ENCODE data around the gene ADIPOR2. TPM values are rescaled to one million over a fixed set of nuclear protein-coding genes. Genes with fewer than 3 reads are reported as not detected.
"Not testable (repeated sequence)": the region's sequence is repeated elsewhere in the genome, so short reads cannot be mapped to it uniquely, and the experiment has no call there.

Gene ADIPOR2
- total RNA-seq, 1 experiment from 2014 or later = 34.7 TPM

DNA sequence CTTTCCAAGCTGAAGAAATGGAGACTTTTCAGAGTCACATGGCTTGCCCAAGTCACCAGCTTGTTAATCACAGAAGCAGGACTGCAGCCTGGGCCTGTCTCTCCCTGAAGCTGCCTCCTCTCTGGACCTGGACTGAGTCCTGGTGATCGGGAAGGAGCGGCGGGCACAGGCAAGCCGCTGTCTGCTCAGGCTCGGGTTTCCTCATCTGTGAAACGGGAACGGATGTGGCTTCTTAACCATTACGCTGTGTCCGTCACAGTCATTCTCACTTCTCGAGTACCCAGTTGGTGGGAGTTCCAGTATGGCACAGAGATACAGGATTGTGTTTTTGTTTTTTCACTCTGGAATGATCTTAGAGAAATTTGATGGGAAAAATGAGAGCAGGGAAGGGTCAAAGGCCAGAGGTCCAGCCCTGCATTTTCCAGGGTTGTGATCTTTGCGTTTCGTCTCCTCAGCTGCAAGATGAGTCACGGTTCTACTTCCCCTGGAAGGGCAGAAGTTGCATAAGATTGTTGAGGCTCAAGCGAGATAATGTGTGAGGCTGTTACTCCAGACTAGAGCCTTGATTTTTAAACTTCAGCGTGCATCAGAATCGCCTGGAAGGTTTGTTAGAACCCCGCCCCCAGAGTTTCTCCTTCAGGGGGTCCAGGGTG lies 121.9 kb downstream of the ADIPOR2 start:
- Histone ChIP-seq H3K27ac (ENCODE audit: low read length) (no peak overlapping the region), H3K4me3 (ENCODE audit: low read length) (no peak overlapping the region), H2AFZ (ENCODE audit: low read length) (no peak overlapping the region), H3K4me2 (ENCODE audit: low read depth, low read length, poor library complexity, severe bottlenecking) (no peak overlapping the region), H3K79me2 (ENCODE audit: low read length) (no peaks in the 10 kb centered on the region), H3K27me3 (ENCODE audit: low read length) (no peaks in the 10 kb centered on the region), H3K9ac (ENCODE audit: low read length) (no peak overlapping the region), H3K4me1 (ENCODE audit: low read length) (peaks cover 8% of the 10 kb centered on the region), H3K36me3 (ENCODE audit: insufficient read depth, low read length) (no peaks in the 10 kb centered on the region), H4K20me1 (ENCODE audit: insufficient read depth, low read depth, low read length) (no peaks in the 10 kb centered on the region), H3K9me2 (replicated peaks; ENCODE audit: insufficient read depth, low read length) (no peaks in the 10 kb centered on the region), H3K9me3 (ENCODE audit: low read length) (no peaks in the 10 kb centered on the region)
- DNase-seq = peak; percentile 51

DNA sequence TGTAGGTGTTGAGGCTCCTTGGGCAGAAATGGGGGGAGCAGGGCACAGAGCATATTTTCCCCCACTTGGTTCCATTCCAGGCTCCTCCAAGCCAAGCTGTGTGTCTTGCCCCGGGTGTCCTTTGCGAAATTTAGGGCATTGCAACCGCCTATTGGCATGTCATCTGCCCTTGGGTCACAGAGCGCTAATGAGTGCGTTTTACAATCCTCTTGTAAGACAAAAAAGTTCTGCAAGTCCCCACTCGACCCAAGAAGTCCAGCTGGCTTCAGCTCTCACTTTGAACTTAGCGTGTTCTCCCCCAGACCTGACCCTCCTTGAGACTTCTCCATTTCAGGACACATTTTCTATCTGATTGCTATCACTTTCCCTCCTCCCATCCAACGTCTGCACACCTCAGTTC lies 123.4 kb downstream of the ADIPOR2 start:
- Histone ChIP-seq H3K4me3 (ENCODE audit: low read length) (no peak overlapping the region), H2AFZ (ENCODE audit: low read length) (no peak overlapping the region), H4K20me1 (ENCODE audit: insufficient read depth, low read depth, low read length) (no peaks in the 10 kb centered on the region), H3K27me3 (ENCODE audit: low read length) (no peaks in the 10 kb centered on the region), H3K9me2 (replicated peaks; ENCODE audit: insufficient read depth, low read length) (no peaks in the 10 kb centered on the region), H3K9me3 (ENCODE audit: low read length) (no peaks in the 10 kb centered on the region), H3K79me2 (ENCODE audit: low read length) (no peaks in the 10 kb centered on the region), H3K4me1 (ENCODE audit: low read length) (peaks cover 8% of the 10 kb centered on the region), H3K4me2 (ENCODE audit: low read depth, low read length, poor library complexity, severe bottlenecking) (no peak overlapping the region), H3K36me3 (ENCODE audit: insufficient read depth, low read length) (no peaks in the 10 kb centered on the region), H3K9ac (ENCODE audit: low read length) (no peak overlapping the region), H3K27ac (ENCODE audit: low read length) (no peak overlapping the region)
- DNase-seq = no peak

DNA sequence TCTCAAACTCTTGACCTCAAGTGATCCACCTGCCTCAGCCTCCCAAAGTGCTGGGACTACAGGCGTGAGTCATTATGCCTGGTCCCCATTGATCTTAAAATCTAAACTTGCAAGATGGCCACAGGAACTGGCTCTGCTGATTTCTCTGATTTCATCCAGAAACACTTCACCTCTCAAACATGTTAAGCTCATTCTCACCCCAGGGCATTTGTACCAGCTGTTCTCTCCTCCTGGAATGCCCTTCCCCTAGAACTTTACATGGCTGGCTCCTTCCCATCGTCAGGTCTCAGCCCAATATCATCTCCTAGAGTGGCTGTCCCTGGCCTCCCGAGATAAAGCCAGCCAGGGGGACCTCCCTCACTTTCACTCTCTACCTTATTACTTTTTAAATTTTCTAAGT lies 124.2 kb downstream of the ADIPOR2 start:
- Histone ChIP-seq H3K27me3 (ENCODE audit: low read length) (no peaks in the 10 kb centered on the region), H3K4me1 (ENCODE audit: low read length) (peaks cover 8% of the 10 kb centered on the region), H3K4me2 (ENCODE audit: low read depth, low read length, poor library complexity, severe bottlenecking) (no peak overlapping the region), H3K9me3 (ENCODE audit: low read length) (no peaks in the 10 kb centered on the region), H2AFZ (ENCODE audit: low read length) (no peak overlapping the region), H4K20me1 (ENCODE audit: insufficient read depth, low read depth, low read length) (no peaks in the 10 kb centered on the region), H3K4me3 (ENCODE audit: low read length) (no peak overlapping the region), H3K9me2 (replicated peaks; ENCODE audit: insufficient read depth, low read length) (no peaks in the 10 kb centered on the region), H3K79me2 (ENCODE audit: low read length) (no peaks in the 10 kb centered on the region), H3K27ac (ENCODE audit: low read length) (no peak overlapping the region), H3K36me3 (ENCODE audit: insufficient read depth, low read length) (no peaks in the 10 kb centered on the region), H3K9ac (ENCODE audit: low read length) (no peak overlapping the region)
- DNase-seq = no peak

- Histone ChIP-seq H3K9ac (ENCODE audit: low read length) (no peak overlapping the region), H2AFZ (ENCODE audit: low read length) (no peak overlapping the region), H3K4me3 (ENCODE audit: low read length) (no peak overlapping the region), H3K9me2 (replicated peaks; ENCODE audit: insufficient read depth, low read length) (no peaks in the 10 kb centered on the region), H3K4me2 (ENCODE audit: low read depth, low read length, poor library complexity, severe bottlenecking) (no peak overlapping the region), H4K20me1 (ENCODE audit: insufficient read depth, low read depth, low read length) (no peaks in the 10 kb centered on the region), H3K27ac (ENCODE audit: low read length) (no peak overlapping the region), H3K9me3 (ENCODE audit: low read length) (no peaks in the 10 kb centered on the region), H3K79me2 (ENCODE audit: low read length) (no peaks in the 10 kb centered on the region), H3K36me3 (ENCODE audit: insufficient read depth, low read length) (no peaks in the 10 kb centered on the region), H3K4me1 (ENCODE audit: low read length) (peaks cover 8% of the 10 kb centered on the region), H3K27me3 (ENCODE audit: low read length) (no peaks in the 10 kb centered on the region)
- DNase-seq = no peak
These were observed 125.2 kb downstream of the ADIPOR2 start for GRCh38 chr12:1815814-1816729.

- no peak overlapping the region for H3K27ac ChIP-seq (ENCODE audit: low read length)
- no peaks in the 10 kb centered on the region for H3K36me3 ChIP-seq (ENCODE audit: insufficient read depth, low read length)
- H3K27me3 ChIP-seq (ENCODE audit: low read length) = no peaks in the 10 kb centered on the region
- H2AFZ ChIP-seq (ENCODE audit: low read length) = no peak overlapping the region
- H3K79me2 ChIP-seq (ENCODE audit: low read length) = no peaks in the 10 kb centered on the region
- H4K20me1 ChIP-seq (ENCODE audit: insufficient read depth, low read depth, low read length) = no peaks in the 10 kb centered on the region
- peaks cover 8% of the 10 kb centered on the region for H3K4me1 ChIP-seq (ENCODE audit: low read length)
- H3K9me3 ChIP-seq (ENCODE audit: low read length) = no peaks in the 10 kb centered on the region
- H3K9me2 ChIP-seq (replicated peaks; ENCODE audit: insufficient read depth, low read length) = no peaks in the 10 kb centered on the region
- H3K4me2 ChIP-seq (ENCODE audit: low read depth, low read length, poor library complexity, severe bottlenecking) = no peak overlapping the region
- H3K4me3 ChIP-seq (ENCODE audit: low read length) = no peak overlapping the region
- DNase-seq = no peak
- H3K9ac ChIP-seq (ENCODE audit: low read length) = no peak overlapping the region
These were observed 126.0 kb downstream of the ADIPOR2 start for GRCh38 chr12:1816730-1817348.

GRCh38 chr12:1817928-1818327 lies 127.1 kb downstream of the ADIPOR2 start:
- H3K27me3 ChIP-seq (ENCODE audit: low read length); H3K4me1 ChIP-seq (ENCODE audit: low read length); H2AFZ ChIP-seq (ENCODE audit: low read length); H3K36me3 ChIP-seq (ENCODE audit: insufficient read depth, low read length); H3K9me3 ChIP-seq (ENCODE audit: low read length); H3K9ac ChIP-seq (ENCODE audit: low read length); H3K27ac ChIP-seq (ENCODE audit: low read length); H3K9me2 ChIP-seq (replicated peaks; ENCODE audit: insufficient read depth, low read length); H3K79me2 ChIP-seq (ENCODE audit: low read length); H4K20me1 ChIP-seq (ENCODE audit: insufficient read depth, low read depth, low read length); H3K4me3 ChIP-seq (ENCODE audit: low read length); DNase-seq; H3K4me2 ChIP-seq (ENCODE audit: low read depth, low read length, poor library complexity, severe bottlenecking): not testable (repeated sequence)

- Histone ChIP-seq H3K27ac (ENCODE audit: low read length) (no peak overlapping the region), H2AFZ (ENCODE audit: low read length) (no peak overlapping the region), H3K9ac (ENCODE audit: low read length) (no peak overlapping the region), H3K4me3 (ENCODE audit: low read length) (no peak overlapping the region), H3K27me3 (ENCODE audit: low read length) (no peaks in the 10 kb centered on the region), H3K9me2 (replicated peaks; ENCODE audit: insufficient read depth, low read length) (no peaks in the 10 kb centered on the region), H3K79me2 (ENCODE audit: low read length) (no peaks in the 10 kb centered on the region), H4K20me1 (ENCODE audit: insufficient read depth, low read depth, low read length) (no peaks in the 10 kb centered on the region), H3K4me2 (ENCODE audit: low read depth, low read length, poor library complexity, severe bottlenecking) (no peak overlapping the region), H3K4me1 (ENCODE audit: low read length) (no peaks in the 10 kb centered on the region), H3K36me3 (ENCODE audit: insufficient read depth, low read length) (no peaks in the 10 kb centered on the region), H3K9me3 (ENCODE audit: low read length) (no peaks in the 10 kb centered on the region)
- DNase-seq = no peak
These were observed 128.2 kb downstream of the ADIPOR2 start for GRCh38 chr12:1819050-1819449.

- no peaks in the 10 kb centered on the region for H3K4me1 ChIP-seq (ENCODE audit: low read length)
- DNase-seq = no peak
- H3K9ac ChIP-seq (ENCODE audit: low read length) = no peak overlapping the region
- no peaks in the 10 kb centered on the region for H3K36me3 ChIP-seq (ENCODE audit: insufficient read depth, low read length)
- H3K4me2 ChIP-seq (ENCODE audit: low read depth, low read length, poor library complexity, severe bottlenecking) = no peak overlapping the region
- H3K9me3 ChIP-seq (ENCODE audit: low read length) = no peaks in the 10 kb centered on the region
- no peaks in the 10 kb centered on the region for H3K27me3 ChIP-seq (ENCODE audit: low read length)
- no peak overlapping the region for H3K4me3 ChIP-seq (ENCODE audit: low read length)
- H3K9me2 ChIP-seq (replicated peaks; ENCODE audit: insufficient read depth, low read length) = no peaks in the 10 kb centered on the region
- H4K20me1 ChIP-seq (ENCODE audit: insufficient read depth, low read depth, low read length) = no peaks in the 10 kb centered on the region
- H3K79me2 ChIP-seq (ENCODE audit: low read length) = no peaks in the 10 kb centered on the region
- H3K27ac ChIP-seq (ENCODE audit: low read length) = no peak overlapping the region
- H2AFZ ChIP-seq (ENCODE audit: low read length) = no peak overlapping the region
These were observed 128.7 kb downstream of the ADIPOR2 start for GRCh38 chr12:1819571-1819970.

Measured in Karpas-422 (cell line).